Retinal pigment epithelial cell (primary cell): ENCODE data around the gene EYS.

Experiments
- DNase-seq: peaks from one replicate; pipeline ENCODE4 v3.0.0-alpha.2; 2010; ENCODE audit warnings: low read depth
- H3K4me3 ChIP-seq: 2 replicates; pipeline ENCODE4 v1.5.1; 2011; ENCODE audit warnings: mild to moderate bottlenecking, low read length, control low read depth, moderate library complexity
- CTCF ChIP-seq: conservative IDR thresholded peaks from 2 replicates; pipeline ENCODE4 v1.5.1; 2011; ENCODE audit warnings: low read depth, low read length, control low read depth, inconsistent platforms

EYS gene

GRCh38 chr6:64330694-64331307, 1376.2 kb downstream of the EYS start:
- DNase-seq, result peak; percentile 10
- H3K4me3 ChIP-seq, result no peak overlapping the region
- peak; percentile 76 for TF ChIP-seq CTCF

- H3K4me3 ChIP-seq, result no peak overlapping the region
- DNase-seq, result no peak
- no peak for TF ChIP-seq CTCF
Observed at GRCh38 chr6:64326939-64327338, 1380.1 kb downstream of the EYS start.

GRCh38 chr6:64325093-64325492, 1381.9 kb downstream of the EYS start:
- no peak for TF ChIP-seq CTCF
- H3K4me3 ChIP-seq, result no peak overlapping the region
- no peak for DNase-seq

GRCh38 chr6:64310214-64310613, 1396.8 kb downstream of the EYS start:
- DNase-seq, result no peak
- TF ChIP-seq CTCF, result no peak
- H3K4me3 ChIP-seq, result no peak overlapping the region

GRCh38 chr6:64301307-64302236, 1405.5 kb downstream of the EYS start:
- no peak overlapping the region for H3K4me3 ChIP-seq
- DNase-seq, result no peak
- no peak for TF ChIP-seq CTCF

GRCh38 chr6:64299176-64299575, 1407.8 kb downstream of the EYS start:
- peak; percentile 11 for DNase-seq
- TF ChIP-seq CTCF, result no peak
- no peak overlapping the region for H3K4me3 ChIP-seq
